HepG2 (cell line): ENCODE results near the gene BTAF1. TPM values are rescaled to one million over a fixed set of nuclear protein-coding genes. Genes with fewer than 3 reads are reported as not detected.
A peak's percentile ranks its signal among the peaks of the same experiment; 100 is the strongest.

Experiments
- ATAC-seq: fragments of 200-7000 bp; cut with Tn5 transposase; 3 replicates; pipeline ENCODE4 v1.9.1; 2020; ENCODE audit warnings: mild to moderate bottlenecking, moderate library complexity
- BruUV-seq: library from RNA; stranded (reverse); fragments of 400-500 nt; replicated peaks from 2 replicates; lab custom pipeline; 2021; lab: Mats Ljungman, UMichigan
- CTCF ChIA-PET: fragments of 300-600 bp; formaldehyde crosslinking; extraction: SDS; loops from one replicate; lab custom pipeline; 2021; ENCODE audit warnings: low total read pairs, inconsistent platforms, low intra/inter-chr PET ratio; lab: Yijun Ruan, JAX
- POLR2A ChIA-PET: fragments of 350-600 bp; sonication (Branson Sonifier 250); formaldehyde crosslinking; loops from one replicate; lab custom pipeline; 2020; ENCODE audit warnings: antibody characterized with exemption, inconsistent platforms; lab: Yijun Ruan, JAX
- DNase-seq: peaks from one replicate; pipeline ENCODE4 v3.0.0-alpha.2; 2015; ENCODE audit warnings: low spot score
- FAIRE-seq: peaks from 3 replicates; lab custom pipeline; 2011; peaks lifted over from hg19 to GRCh38; lab: Jason Lieb, UNC
- H2AFZ ChIP-seq: one replicate; pipeline ENCODE4 v1.6.1; 2011; ENCODE audit warnings: low read length, inconsistent platforms
- H3K27ac ChIP-seq: fragments of 300-600 bp; 3 replicates; pipeline ENCODE4 v1.8.0; 2011; ENCODE audit warnings: mixed run types, mild to moderate bottlenecking, mixed read lengths, low read length, inconsistent platforms; ENCODE audit not compliant: insufficient read depth; ENCODE audit errors: extremely low read length
- H3K27me3 ChIP-seq, 2 experiments: fragments of 200-600 bp in 1 of 2; 2 replicates in 1 of 2; 3 replicates in 1 of 2; pipeline versions ENCODE4 v1.6.0 to v1.8.0; 2011; ENCODE audit warnings: low read length in 2 of 2, mild to moderate bottlenecking in 2 of 2, moderate library complexity in 2 of 2, inconsistent platforms in 1 of 2; ENCODE audit not compliant: insufficient read depth in 2 of 2, control insufficient read depth in 1 of 2
- H3K36me3 ChIP-seq, 2 experiments: fragments of 200-600 bp in 1 of 2; replicated peaks in 1 of 2; 2 replicates in 1 of 2; 3 replicates in 1 of 2; pipeline versions ENCODE4 v1.5.1 to v1.8.0; 2011; ENCODE audit warnings: low read length in 2 of 2, inconsistent platforms in 1 of 2; ENCODE audit not compliant: insufficient read depth in 2 of 2, control insufficient read depth in 1 of 2
- H3K4me1 ChIP-seq: 2 replicates; pipeline ENCODE4 v1.5.1; 2012; ENCODE audit warnings: low read length, inconsistent platforms; ENCODE audit not compliant: insufficient read depth
- H3K4me2 ChIP-seq: 2 replicates; pipeline ENCODE4 v1.6.0; 2011; ENCODE audit warnings: low read depth, low read length, inconsistent platforms
- H3K4me3 ChIP-seq, 3 experiments: fragments of 200-600 bp in 1 of 3; sonication (generic), shearing (Covaris generic) in 1 of 3; replicated peaks in 1 of 3; 2 replicates each; pipeline ENCODE4 v1.5.1; 2011 to 2016; ENCODE audit warnings: low read length in 3 of 3, inconsistent platforms in 2 of 3, low read depth in 2 of 3, mild to moderate bottlenecking in 2 of 3, control low read depth in 1 of 3, mixed read lengths in 1 of 3; ENCODE audit not compliant: insufficient read depth in 1 of 3
- H3K79me2 ChIP-seq: one replicate; pipeline ENCODE4 v1.6.1; 2011; ENCODE audit warnings: low read length, inconsistent platforms; ENCODE audit not compliant: insufficient read depth
- H3K9ac ChIP-seq: 2 replicates; pipeline ENCODE4 v1.6.0; 2011; ENCODE audit warnings: mild to moderate bottlenecking, low read depth, low read length, inconsistent platforms; ENCODE audit not compliant: insufficient read depth
- H3K9me3 ChIP-seq: 2 replicates; pipeline ENCODE4 v1.5.1; 2012; ENCODE audit warnings: mild to moderate bottlenecking, low read length
- H4K20me1 ChIP-seq: 2 replicates; pipeline ENCODE4 v1.6.0; 2011; ENCODE audit warnings: inconsistent platforms, mild to moderate bottlenecking, low read length, moderate library complexity; ENCODE audit not compliant: insufficient read depth
- ARID4A ChIP-seq: sonication (generic); formaldehyde crosslinking; IDR thresholded peaks from 2 replicates; pipeline ENCODE4 v1.5.0; 2020; ENCODE audit warnings: mild to moderate bottlenecking, missing genetic modification reagents, borderline replicate concordance
- ARID5B ChIP-seq: IDR thresholded peaks from 2 replicates; pipeline ENCODE4 v1.4.0; 2020; ENCODE audit warnings: mild to moderate bottlenecking, missing genetic modification reagents
- FOSL1 ChIP-seq: sonication (generic); formaldehyde crosslinking; IDR thresholded peaks from 2 replicates; pipeline ENCODE4 v1.9.0; 2021; ENCODE audit warnings: missing genetic modification reagents, borderline replicate concordance
- FOSL2 ChIP-seq: sonication (generic); formaldehyde crosslinking; IDR thresholded peaks from 2 replicates; pipeline ENCODE4 v1.4.0; 2020; ENCODE audit warnings: missing genetic modification reagents
- IRX3 ChIP-seq: sonication (generic); formaldehyde crosslinking; IDR thresholded peaks from 2 replicates; pipeline ENCODE4 v1.8.1; 2023; ENCODE audit warnings: mild to moderate bottlenecking, low read depth, missing genetic modification reagents, borderline replicate concordance
- NFYC ChIP-seq: IDR thresholded peaks from 2 replicates; pipeline ENCODE4 v1.6.1; 2016; ENCODE audit warnings: missing genetic modification reagents, missing compliant biosample characterization
- PAF1 ChIP-seq: IDR thresholded peaks from 2 replicates; pipeline ENCODE4 v1.6.1; 2016; ENCODE audit warnings: missing genetic modification reagents, missing compliant biosample characterization
- ZMAT5 ChIP-seq: sonication (generic); formaldehyde crosslinking; IDR thresholded peaks from 2 replicates; pipeline ENCODE4 v1.5.0; 2020; ENCODE audit warnings: mild to moderate bottlenecking, low read depth, missing genetic modification reagents, borderline replicate concordance
- ZNF343 ChIP-seq: sonication (generic); formaldehyde crosslinking; IDR thresholded peaks from 2 replicates; pipeline ENCODE4 v1.4.0; 2020; ENCODE audit warnings: mild to moderate bottlenecking, missing genetic modification reagents
- WGBS: methylation state at CpG from one replicate; pipeline ENCODE4 v1.1.6; 2017; ENCODE audit warnings: low lambda C conversion rate; 5-methylcytosine and 5-hydroxymethylcytosine counted together
- in situ Hi-C: cut with HindIII; loops from 2 replicates; pipeline ENCODE4 v1.10.0; 2017; ENCODE audit warnings: low pct_unique_long_range_greater_than_20kb; ENCODE audit not compliant: extremely low pct_ligation_motif_present
- intact Hi-C: fragments of 100-400 bp; cut with micrococcal nuclease; formaldehyde crosslinking; loops from one replicate; pipeline ENCODE4 v1.10.0; 2022; ENCODE audit not compliant: unreplicated experiment
- polyA plus RNA-seq, 8 experiments: library from polyadenylated mRNA; depleted of rRNA in 3 of 8; stranded (reverse) in 7 of 8; unstranded in 1 of 8; fragments of >200 nt; fragmentation: Illumina TruSeq in 4 of 8; extraction: Trizol in 4 of 8; gene quantifications; 2 replicates each; pipeline versions ENCODE4 v1.2.1 to v1.2.3, GENCODE V29; 2011 to 2016; ENCODE audit warnings: low read depth in 4 of 8, missing spikeins in 1 of 8, mixed read lengths in 1 of 8; ENCODE audit not compliant: insufficient read depth in 1 of 8
- total RNA-seq, 5 experiments: library from RNA; depleted of rRNA; stranded (reverse); fragments of >200 nt; fragmentation: Illumina TruSeq; extraction: Trizol; gene quantifications; 2 replicates each; pipeline ENCODE4 v1.2.3, GENCODE V29; 2016; ENCODE audit warnings: low read depth in 1 of 5

Gene BTAF1
- total and polyA plus RNA-seq, 2 of the 13 experiments (the other 11 are each of a cell fraction or from before 2014, with no cell fraction given), result 38.6 to 54.1 TPM

GRCh38 chr10:91891125-91892001 lies 32.2 kb upstream of the BTAF1 start (continued):
- TF ChIP-seq ARID5B (CRISPR knock-in tag), result peak; percentile 34; the same call in 1 of the 2 replicates
- peak; percentile 90 for TF ChIP-seq FOSL2
- TF ChIP-seq FOSL1 (CRISPR knock-in tag), result 0 out of 2 replicates have a peak, but pooled peaks have one; percentile 29
- TF ChIP-seq, all 625 proteins: peak for 31

- H2AFZ ChIP-seq, result no peak overlapping the region
- in situ Hi-C loops, result no loop called here
- no peak overlapping the region for H3K4me2 ChIP-seq
- TF ChIP-seq ZMAT5 (CRISPR knock-in tag) (no peak), ARID4A (CRISPR knock-in tag) (no peak), IRX3 (CRISPR knock-in tag) (no peak), NFYC (CRISPR knock-in tag) (no peak), ZNF343 (no peak), PAF1 (CRISPR knock-in tag) (no peak)
- TF ChIP-seq, all 625 proteins: peak for 0
- H3K9ac ChIP-seq, result no peak overlapping the region
- ChIA-PET POLR2A (no interaction called here), CTCF (no interaction called here)
- H3K79me2 ChIP-seq, result no peaks in the 10 kb centered on the region
- H3K4me1 ChIP-seq, result peaks cover 18% of the 10 kb centered on the region
- intact Hi-C loops, result no loop called here
- H3K27ac ChIP-seq, result no peak overlapping the region
- FAIRE-seq, result no peak
- no peak for DNase-seq
- no peaks in the 10 kb centered on the region for H3K36me3 ChIP-seq
- WGBS, result 94% methylated on average over 2 of the region's 2 CpGs
- BruUV-seq, result no TSS peak
- H3K4me3 ChIP-seq, result no peak overlapping the region
- H3K27me3 ChIP-seq, result no peaks in the 10 kb centered on the region; a peak in 1 of 5 replicates
- no peaks in the 10 kb centered on the region for H4K20me1 ChIP-seq
- H3K9me3 ChIP-seq, result no peaks in the 10 kb centered on the region
- no peak for ATAC-seq
Measured at GRCh38 chr10:91893051-91893450, 30.5 kb upstream of the BTAF1 start.
